CD4-positive, alpha-beta T cell (primary cell): Measurements from ENCODE around the gene ZKSCAN5. TPM values are rescaled to one million over a fixed set of nuclear protein-coding genes. Genes with fewer than 3 reads are reported as not detected.

Experiments used
- ATAC-seq: fragments of 200-7000 bp; cut with Tn5 transposase; one replicate; pipeline ENCODE4 v1.10.0; 2022; ENCODE audit warnings: mild to moderate bottlenecking; ENCODE audit not compliant: poor library complexity
- CTCF ChIA-PET: fragments of 350-600 bp; sonication (Branson Sonifier 250); formaldehyde crosslinking; loops from one replicate; lab custom pipeline; 2021; ENCODE audit warnings: antibody characterized with exemption, inconsistent platforms; lab: Charles Lee
- POLR2A ChIA-PET: fragments of 350-600 bp; sonication (Branson Sonifier 250); formaldehyde crosslinking; loops from one replicate; lab custom pipeline; 2021; ENCODE audit warnings: antibody characterized with exemption, inconsistent platforms; lab: Charles Lee
- DNase-seq, 14 experiments: peaks; one replicate each; pipeline ENCODE4 v3.0.0-alpha.2; 2013 to 2020; ENCODE audit warnings: mixed read lengths in 2 of 14
- H3K27ac ChIP-seq, 2 donors: one replicate each; pipeline versions ENCODE4 v1.5.1 to v1.7.0; 2013; ENCODE audit warnings: low read length in 2 of 2, low read depth in 1 of 2, mild to moderate bottlenecking in 1 of 2
- H3K27me3 ChIP-seq, 2 experiments: 1 replicate in 1 of 2; 2 replicates in 1 of 2; pipeline versions ENCODE4 v1.6.1 to v1.7.0; 2013; ENCODE audit warnings: low read length in 2 of 2, control low read depth in 1 of 2, mild to moderate bottlenecking in 1 of 2, moderate library complexity in 1 of 2; ENCODE audit not compliant: insufficient read depth in 2 of 2, control insufficient read depth in 1 of 2
- H3K36me3 ChIP-seq: one replicate; pipeline ENCODE4 v1.6.1; 2013; ENCODE audit warnings: low read length, control low read depth; ENCODE audit not compliant: insufficient read depth
- H3K4me1 ChIP-seq: one replicate; pipeline ENCODE4 v1.6.1; 2013; ENCODE audit warnings: low read length, control low read depth; ENCODE audit not compliant: insufficient read depth
- H3K4me3 ChIP-seq: one replicate; pipeline ENCODE4 v1.5.1; 2013; ENCODE audit warnings: mild to moderate bottlenecking, low read length, moderate library complexity
- H3K9me3 ChIP-seq, 2 experiments: 1 replicate in 1 of 2; 2 replicates in 1 of 2; pipeline versions ENCODE4 v1.6.1 to v1.7.0; 2013; ENCODE audit warnings: low read length in 2 of 2, mild to moderate bottlenecking in 2 of 2, control low read depth in 1 of 2, moderate library complexity in 1 of 2; ENCODE audit not compliant: control insufficient read depth in 1 of 2, insufficient read depth in 1 of 2
- H3K27ac Mint-ChIP-seq: one replicate; pipeline ENCODE4 v1.8.0; 2020; ENCODE audit warnings: mixed read lengths
- H3K27me3 Mint-ChIP-seq: one replicate; pipeline ENCODE4 v1.8.0; 2021; ENCODE audit warnings: mixed read lengths
- H3K36me3 Mint-ChIP-seq: one replicate; pipeline ENCODE4 v1.8.0; 2021; ENCODE audit warnings: low read depth, mixed read lengths
- H3K4me1 Mint-ChIP-seq: one replicate; pipeline ENCODE4 v1.8.0; 2021; ENCODE audit warnings: low read depth, mixed read lengths
- H3K4me3 Mint-ChIP-seq: one replicate; pipeline ENCODE4 v1.8.0; 2020; ENCODE audit warnings: mild to moderate bottlenecking, mixed read lengths
- H3K9me3 Mint-ChIP-seq: one replicate; pipeline ENCODE4 v1.8.0; 2020; ENCODE audit warnings: mixed read lengths
- intact Hi-C, 2 experiments: fragments of 100-400 bp; cut with DNase I in 1 of 2; cut with micrococcal nuclease in 1 of 2; formaldehyde crosslinking; loops; one replicate each; pipeline versions ENCODE4 v1.15.1 to v1.9.0; 2023 to 2025; cut with DNase I, micrococcal nuclease
- total RNA-seq, 174 experiments: library from RNA in 2 of 174; stranded (reverse) in 2 of 174; gene quantifications; one replicate each; pipeline ENCODE4 v1.2.3 and lab custom pipeline; 2021 to 2026
- TF ChIP-seq, protein P1 (sequence below): fragments of 200-600 bp; IDR thresholded peaks from one replicate; pipeline ENCODE4 v1.8.0; 2022; ENCODE audit warnings: antibody characterized with exemption, mild to moderate bottlenecking

The ZKSCAN5 gene
- total RNA-seq, 2 experiments from 2014 or later, result 3.8 to 4.4 TPM

GRCh38 chr7:99457050-99457649, 47.3 kb upstream of the ZKSCAN5 start:
- intact Hi-C loops, result no loop called here
- CTCF ChIA-PET, result no interaction called here
- DNase-seq (no peak), ATAC-seq (no peak)
- POLR2A ChIA-PET, result interaction anchor here (0.8 kb wide), 1 partner anchor 15 kb away, joined by 3 read pairs; no protein-coding TSS in a partner anchor
- no peaks in the 10 kb centered on the region for H3K9me3 ChIP-seq
- H3K36me3 ChIP-seq, result peaks cover 69% of the 10 kb centered on the region
- Mint-ChIP-seq H3K36me3 (peaks cover 71% of the 10 kb centered on the region), H3K4me3 (no peak overlapping the region), H3K9me3 (no peaks in the 10 kb centered on the region), H3K27me3 (no peaks in the 10 kb centered on the region), H3K4me1 (peaks cover 25% of the 10 kb centered on the region), H3K27ac (no peak overlapping the region)
- TF ChIP-seq, protein P1, sequence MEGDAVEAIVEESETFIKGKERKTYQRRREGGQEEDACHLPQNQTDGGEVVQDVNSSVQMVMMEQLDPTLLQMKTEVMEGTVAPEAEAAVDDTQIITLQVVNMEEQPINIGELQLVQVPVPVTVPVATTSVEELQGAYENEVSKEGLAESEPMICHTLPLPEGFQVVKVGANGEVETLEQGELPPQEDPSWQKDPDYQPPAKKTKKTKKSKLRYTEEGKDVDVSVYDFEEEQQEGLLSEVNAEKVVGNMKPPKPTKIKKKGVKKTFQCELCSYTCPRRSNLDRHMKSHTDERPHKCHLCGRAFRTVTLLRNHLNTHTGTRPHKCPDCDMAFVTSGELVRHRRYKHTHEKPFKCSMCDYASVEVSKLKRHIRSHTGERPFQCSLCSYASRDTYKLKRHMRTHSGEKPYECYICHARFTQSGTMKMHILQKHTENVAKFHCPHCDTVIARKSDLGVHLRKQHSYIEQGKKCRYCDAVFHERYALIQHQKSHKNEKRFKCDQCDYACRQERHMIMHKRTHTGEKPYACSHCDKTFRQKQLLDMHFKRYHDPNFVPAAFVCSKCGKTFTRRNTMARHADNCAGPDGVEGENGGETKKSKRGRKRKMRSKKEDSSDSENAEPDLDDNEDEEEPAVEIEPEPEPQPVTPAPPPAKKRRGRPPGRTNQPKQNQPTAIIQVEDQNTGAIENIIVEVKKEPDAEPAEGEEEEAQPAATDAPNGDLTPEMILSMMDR, result no peak
- H3K27me3 ChIP-seq, result no peaks in the 10 kb centered on the region
- H3K27ac ChIP-seq, result no peak overlapping the region
- H3K4me1 ChIP-seq, result peaks cover 17% of the 10 kb centered on the region
- H3K4me3 ChIP-seq, result no peak overlapping the region

GRCh38 chr7:99457650-99458493, 46.6 kb upstream of the ZKSCAN5 start:
- H3K36me3 ChIP-seq, result peaks cover 65% of the 10 kb centered on the region
- Mint-ChIP-seq H3K27ac (no peak overlapping the region), H3K27me3 (no peaks in the 10 kb centered on the region), H3K36me3 (peaks cover 66% of the 10 kb centered on the region), H3K4me1 (peaks cover 27% of the 10 kb centered on the region), H3K4me3 (no peak overlapping the region), H3K9me3 (no peaks in the 10 kb centered on the region)
- peaks cover 21% of the 10 kb centered on the region for H3K4me1 ChIP-seq
- H3K4me3 ChIP-seq, result no peak overlapping the region
- TF ChIP-seq, protein P1, result no peak
- no peaks in the 10 kb centered on the region for H3K27me3 ChIP-seq
- no peaks in the 10 kb centered on the region for H3K9me3 ChIP-seq
- CTCF ChIA-PET, result no interaction called here
- intact Hi-C loops, result no loop called here
- DNase-seq (no peak), ATAC-seq (no peak)
- POLR2A ChIA-PET, result interaction anchor here (0.8 kb wide), 1 partner anchor 14 kb away, joined by 3 read pairs; no protein-coding TSS in a partner anchor
- H3K27ac ChIP-seq, result no peak overlapping the region

DNA sequence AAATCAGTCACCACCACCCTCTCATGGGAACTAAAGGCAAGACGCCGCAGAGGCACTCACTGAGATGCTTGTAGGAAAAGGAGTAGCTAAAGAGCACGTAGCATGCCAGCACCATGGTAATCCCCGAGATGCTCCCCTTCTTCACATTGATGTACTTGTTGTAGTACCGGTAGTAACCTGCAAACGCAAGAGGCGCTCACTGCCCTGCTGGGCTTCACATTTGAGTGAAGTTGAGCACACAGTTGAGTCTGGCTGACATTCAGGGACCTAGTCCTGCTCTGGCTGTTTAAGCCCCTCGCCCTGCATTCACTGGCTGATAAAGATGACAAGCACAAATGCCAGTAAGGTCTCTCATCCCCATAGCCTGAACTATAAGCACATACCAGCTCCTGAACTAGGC, 45.4 kb upstream of the ZKSCAN5 start:
- peaks cover 64% of the 10 kb centered on the region for H3K36me3 ChIP-seq
- no peaks in the 10 kb centered on the region for H3K27me3 ChIP-seq
- peak in 4 of 14 experiments; percentile 10 to 57 (median 32) for DNase-seq
- H3K27ac Mint-ChIP-seq, result peak overlapping the region; percentile 53
- H3K9me3 Mint-ChIP-seq, result no peaks in the 10 kb centered on the region
- intact Hi-C loops, result no loop called here
- POLR2A ChIA-PET, result no interaction called here
- ATAC-seq, result peak; percentile 63
- no peak overlapping the region for H3K27ac ChIP-seq
- H3K9me3 ChIP-seq, result no peaks in the 10 kb centered on the region
- H3K4me1 Mint-ChIP-seq, result peaks cover 35% of the 10 kb centered on the region
- no peak overlapping the region for H3K4me3 Mint-ChIP-seq
- CTCF ChIA-PET, result no interaction called here
- H3K4me1 ChIP-seq, result peaks cover 32% of the 10 kb centered on the region
- H3K27me3 Mint-ChIP-seq, result no peaks in the 10 kb centered on the region
- no peak overlapping the region for H3K4me3 ChIP-seq
- TF ChIP-seq, protein P1, result peak; percentile 11
- H3K36me3 Mint-ChIP-seq, result peaks cover 64% of the 10 kb centered on the region
